Smooth muscle cell (in vitro differentiated cells): ENCODE measurements around the gene CFAP45. TPM values are rescaled to one million over a fixed set of nuclear protein-coding genes. Genes with fewer than 3 reads are reported as not detected.

Source experiments
- DNase-seq: peaks from one replicate; lab custom pipeline; 2025; ENCODE audit not compliant: unreplicated experiment; lab: John Stamatoyannopoulos, UW
- H2AFZ ChIP-seq: fragments of 200-600 bp; sonication (generic); 2 replicates; pipeline ENCODE4 v1.6.0; 2016; ENCODE audit warnings: antibody characterized with exemption, low read depth, mild to moderate bottlenecking
- H3F3A ChIP-seq: fragments of 200-600 bp; sonication (generic); 2 replicates; pipeline ENCODE4 v1.6.0; 2017; ENCODE audit warnings: antibody characterized with exemption, low read depth
- H3K27ac ChIP-seq: fragments of 200-600 bp; sonication (generic); 2 replicates; pipeline ENCODE4 v1.5.1; 2016; ENCODE audit warnings: low read depth, mild to moderate bottlenecking
- H3K27me3 ChIP-seq: fragments of 200-600 bp; sonication (generic); 2 replicates; pipeline ENCODE4 v1.6.1; 2016; ENCODE audit warnings: low read depth, mild to moderate bottlenecking
- H3K36me3 ChIP-seq: fragments of 200-600 bp; sonication (generic); 2 replicates; pipeline ENCODE4 v1.5.1; 2016; ENCODE audit warnings: low read depth
- H3K4me1 ChIP-seq: fragments of 200-600 bp; sonication (generic); 2 replicates; pipeline ENCODE4 v1.5.1; 2016; ENCODE audit warnings: low read depth
- H3K4me2 ChIP-seq: fragments of 200-600 bp; sonication (generic); 2 replicates; pipeline ENCODE4 v1.6.0; 2016; ENCODE audit warnings: mild to moderate bottlenecking
- H3K4me3 ChIP-seq: fragments of 200-600 bp; sonication (generic); 2 replicates; pipeline ENCODE4 v1.5.1; 2016; ENCODE audit warnings: mild to moderate bottlenecking
- H3K79me2 ChIP-seq: fragments of 200-600 bp; sonication (generic); 2 replicates; pipeline ENCODE4 v1.6.0; 2016; ENCODE audit warnings: low read depth, mild to moderate bottlenecking
- H3K9ac ChIP-seq: fragments of 200-600 bp; sonication (generic); 2 replicates; pipeline ENCODE4 v1.6.0; 2016; ENCODE audit warnings: low read depth
- H3K9me3 ChIP-seq: fragments of 200-600 bp; sonication (generic); replicated peaks from 2 replicates; pipeline ENCODE4 v1.5.1; 2016; ENCODE audit warnings: low read depth
- H4K20me1 ChIP-seq: fragments of 200-600 bp; sonication (generic); 2 replicates; pipeline ENCODE4 v1.6.0; 2016; ENCODE audit warnings: low read depth
- CTCF ChIP-seq: fragments of 200-600 bp; sonication (generic); IDR thresholded peaks from 2 replicates; pipeline ENCODE4 v1.5.1; 2017; ENCODE audit warnings: borderline replicate concordance, mild to moderate bottlenecking, antibody characterized with exemption; ENCODE audit not compliant: insufficient read depth, poor library complexity, severe bottlenecking
- whole genome bisulfite sequencing: methylation state at CpG from one replicate; pipeline ENCODE4 v1.1.7; 2016; ENCODE audit warnings: low lambda C conversion rate; 5-methylcytosine and 5-hydroxymethylcytosine counted together
- polyA plus RNA-seq: library from polyadenylated mRNA; unstranded; fragments of >200 nt; fragmentation: Nextera tagmentation; extraction: Ambion mirVana; gene quantifications from 2 replicates; pipeline ENCODE4 v1.2.1, GENCODE V29; 2016
- total RNA-seq: library from RNA; depleted of rRNA; stranded (reverse); fragments of >200 nt; gene quantifications from 2 replicates; pipeline ENCODE4 v1.2.3, GENCODE V29; 2014

The CFAP45 gene
- total and polyA plus RNA-seq, 2 experiments from 2014 or later, result 1.2 to 1.3 TPM

- no peak for TF ChIP-seq CTCF
- Histone ChIP-seq H3K27ac (no peak overlapping the region), H3K27me3 (peaks cover 6% of the 10 kb centered on the region), H3K9me3 (no peaks in the 10 kb centered on the region), H3K4me1 (peaks cover 51% of the 10 kb centered on the region), H2AFZ (no peak overlapping the region), H3F3A (no peaks in the 10 kb centered on the region), H3K4me3 (no peak overlapping the region), H3K36me3 (no peaks in the 10 kb centered on the region), H3K4me2 (no peak overlapping the region), H3K9ac (no peak overlapping the region), H3K79me2 (no peaks in the 10 kb centered on the region), H4K20me1 (no peaks in the 10 kb centered on the region)
- no peak for DNase-seq
- WGBS, result 80% methylated on average over 15 of the region's 15 CpGs
Measured at GRCh38 chr1:159941591-159942560, 41.9 kb upstream of the CFAP45 start.

- Histone ChIP-seq H3K4me3 (no peak overlapping the region), H3K4me2 (no peak overlapping the region), H3K27me3 (peaks cover 6% of the 10 kb centered on the region), H3F3A (no peaks in the 10 kb centered on the region), H3K4me1 (peaks cover 52% of the 10 kb centered on the region), H3K36me3 (no peaks in the 10 kb centered on the region), H2AFZ (no peak overlapping the region), H3K9ac (no peak overlapping the region), H4K20me1 (no peaks in the 10 kb centered on the region), H3K27ac (no peak overlapping the region), H3K79me2 (no peaks in the 10 kb centered on the region), H3K9me3 (no peaks in the 10 kb centered on the region)
- TF ChIP-seq CTCF, result no peak
- DNase-seq, result no peak
- WGBS, result 67% methylated on average over 5 of the region's 5 CpGs
Measured at GRCh38 chr1:159941141-159941540, 41.2 kb upstream of the CFAP45 start.

- Histone ChIP-seq H2AFZ (no peak overlapping the region), H3K4me3 (no peak overlapping the region), H3K27ac (no peak overlapping the region), H3K79me2 (no peaks in the 10 kb centered on the region), H4K20me1 (no peaks in the 10 kb centered on the region), H3K27me3 (peaks cover 6% of the 10 kb centered on the region), H3K9me3 (no peaks in the 10 kb centered on the region), H3F3A (no peaks in the 10 kb centered on the region), H3K9ac (no peak overlapping the region), H3K4me2 (no peak overlapping the region), H3K36me3 (no peaks in the 10 kb centered on the region), H3K4me1 (peaks cover 51% of the 10 kb centered on the region)
- 94% methylated on average over 11 of the region's 11 CpGs for WGBS
- TF ChIP-seq CTCF, result no peak
- no peak for DNase-seq
Measured at GRCh38 chr1:159940006-159940620, 40.1 kb upstream of the CFAP45 start.

- Histone ChIP-seq H3K4me1 (peaks cover 46% of the 10 kb centered on the region), H3K27ac (no peak overlapping the region), H3K9ac (no peak overlapping the region), H3K9me3 (no peaks in the 10 kb centered on the region), H3K79me2 (no peaks in the 10 kb centered on the region), H3K4me3 (no peak overlapping the region), H4K20me1 (no peaks in the 10 kb centered on the region), H3K36me3 (no peaks in the 10 kb centered on the region), H3K27me3 (peaks cover 4% of the 10 kb centered on the region), H3K4me2 (no peak overlapping the region), H3F3A (no peaks in the 10 kb centered on the region), H2AFZ (no peak overlapping the region)
- DNase-seq, result no peak
- 91% methylated on average over 3 of the region's 3 CpGs for WGBS
- TF ChIP-seq CTCF, result no peak
Measured at GRCh38 chr1:159939678-159940002, 39.7 kb upstream of the CFAP45 start.
